ENCODE data around the gene YAP1.

DNA sequence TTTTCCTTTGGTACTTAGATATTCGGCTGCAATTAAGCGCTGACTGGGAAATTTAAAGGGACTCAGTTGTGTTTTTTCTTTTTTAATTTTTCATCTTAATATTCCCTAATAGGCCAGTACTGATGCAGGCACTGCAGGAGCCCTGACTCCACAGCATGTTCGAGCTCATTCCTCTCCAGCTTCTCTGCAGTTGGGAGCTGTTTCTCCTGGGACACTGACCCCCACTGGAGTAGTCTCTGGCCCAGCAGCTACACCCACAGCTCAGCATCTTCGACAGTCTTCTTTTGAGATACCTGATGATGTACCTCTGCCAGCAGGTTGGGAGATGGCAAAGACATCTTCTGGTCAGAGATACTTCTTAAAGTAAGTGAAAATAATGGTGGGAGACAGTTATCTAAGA, 3.8 kb downstream of the YAP1 start:
- TF ChIP-seq, protein P1, sequence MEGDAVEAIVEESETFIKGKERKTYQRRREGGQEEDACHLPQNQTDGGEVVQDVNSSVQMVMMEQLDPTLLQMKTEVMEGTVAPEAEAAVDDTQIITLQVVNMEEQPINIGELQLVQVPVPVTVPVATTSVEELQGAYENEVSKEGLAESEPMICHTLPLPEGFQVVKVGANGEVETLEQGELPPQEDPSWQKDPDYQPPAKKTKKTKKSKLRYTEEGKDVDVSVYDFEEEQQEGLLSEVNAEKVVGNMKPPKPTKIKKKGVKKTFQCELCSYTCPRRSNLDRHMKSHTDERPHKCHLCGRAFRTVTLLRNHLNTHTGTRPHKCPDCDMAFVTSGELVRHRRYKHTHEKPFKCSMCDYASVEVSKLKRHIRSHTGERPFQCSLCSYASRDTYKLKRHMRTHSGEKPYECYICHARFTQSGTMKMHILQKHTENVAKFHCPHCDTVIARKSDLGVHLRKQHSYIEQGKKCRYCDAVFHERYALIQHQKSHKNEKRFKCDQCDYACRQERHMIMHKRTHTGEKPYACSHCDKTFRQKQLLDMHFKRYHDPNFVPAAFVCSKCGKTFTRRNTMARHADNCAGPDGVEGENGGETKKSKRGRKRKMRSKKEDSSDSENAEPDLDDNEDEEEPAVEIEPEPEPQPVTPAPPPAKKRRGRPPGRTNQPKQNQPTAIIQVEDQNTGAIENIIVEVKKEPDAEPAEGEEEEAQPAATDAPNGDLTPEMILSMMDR (IDR thresholded peaks at IDR 0.05), result no peak
- TF ChIP-seq POLR2A (IDR thresholded peaks at IDR 0.05), result no peak

Measured in uterus (tissue), 2 donors.